Activated CD8-positive, alpha-beta T cell treated with anti-CD3 and anti-CD28 coated beads, Interleukin-2, amount 10 ng/mL, durations not matched to agents 7 days and 5 days (primary cell): ENCODE data around the gene PROP1. TPM values are rescaled to one million over a fixed set of nuclear protein-coding genes. Genes with fewer than 3 reads are reported as not detected.
"Not testable (repeated sequence)": the region's sequence is repeated elsewhere in the genome, so short reads cannot be mapped to it uniquely, and the experiment has no call there.

Experiments
- ATAC-seq: fragments of 150-1000 bp; cut with Tn5 transposase; one replicate; pipeline ENCODE4 v1.10.0; 2021; ENCODE audit warnings: moderate library complexity
- CTCF ChIA-PET: fragments of 350-600 bp; sonication (Branson Sonifier 250); formaldehyde crosslinking; loops from one replicate; lab custom pipeline; 2021; ENCODE audit warnings: antibody characterized with exemption; lab: Charles Lee
- POLR2A ChIA-PET: fragments of 350-600 bp; sonication (Branson Sonifier 250); formaldehyde crosslinking; loops from one replicate; lab custom pipeline; 2021; ENCODE audit warnings: antibody characterized with exemption; lab: Charles Lee
- DNase-seq: peaks from one replicate; pipeline ENCODE4 v3.0.0-alpha.2; 2020
- H3K27ac Mint-ChIP-seq: one replicate; pipeline ENCODE4 v1.8.0; 2021; ENCODE audit warnings: mild to moderate bottlenecking, mixed read lengths
- H3K27me3 Mint-ChIP-seq: one replicate; pipeline ENCODE4 v1.8.0; 2021; ENCODE audit warnings: low read depth, mixed read lengths
- H3K36me3 Mint-ChIP-seq: one replicate; pipeline ENCODE4 v1.8.0; 2021; ENCODE audit warnings: low read depth, mixed read lengths
- H3K4me1 Mint-ChIP-seq: one replicate; pipeline ENCODE4 v1.8.0; 2021; ENCODE audit warnings: low read depth, mixed read lengths
- H3K4me3 Mint-ChIP-seq: one replicate; pipeline ENCODE4 v1.8.0; 2021; ENCODE audit warnings: mild to moderate bottlenecking, mixed read lengths
- H3K9me3 Mint-ChIP-seq: one replicate; pipeline ENCODE4 v1.8.0; 2022; ENCODE audit warnings: mixed read lengths; ENCODE audit not compliant: insufficient read depth
- total RNA-seq, 2 experiments: library from RNA; stranded (reverse); gene quantifications; one replicate each; pipeline ENCODE4 v1.2.3, GENCODE V29; 2021

Gene PROP1
- total RNA-seq, 2 experiments from 2014 or later = not detected

GRCh38 chr5:177957241-177957640 is 38.8 kb downstream of the PROP1 start:
- ChIA-PET CTCF (no interaction called here), POLR2A (no interaction called here)
- Mint-ChIP-seq H3K27ac (no peak overlapping the region), H3K36me3 (peaks cover 5% of the 10 kb centered on the region), H3K4me3 (no peak overlapping the region), H3K27me3 (no peaks in the 10 kb centered on the region), H3K9me3 (no peaks in the 10 kb centered on the region), H3K4me1 (no peaks in the 10 kb centered on the region)
- DNase-seq (no peak), ATAC-seq (no peak)

- DNase-seq, H3K4me3 Mint-ChIP-seq, H3K36me3 Mint-ChIP-seq, H3K27me3 Mint-ChIP-seq, H3K9me3 Mint-ChIP-seq, POLR2A ChIA-PET, ATAC-seq, H3K4me1 Mint-ChIP-seq, CTCF ChIA-PET, H3K27ac Mint-ChIP-seq: not testable (repeated sequence)
Measured at GRCh38 chr5:177953101-177953500, 42.9 kb downstream of the PROP1 start.

DNA sequence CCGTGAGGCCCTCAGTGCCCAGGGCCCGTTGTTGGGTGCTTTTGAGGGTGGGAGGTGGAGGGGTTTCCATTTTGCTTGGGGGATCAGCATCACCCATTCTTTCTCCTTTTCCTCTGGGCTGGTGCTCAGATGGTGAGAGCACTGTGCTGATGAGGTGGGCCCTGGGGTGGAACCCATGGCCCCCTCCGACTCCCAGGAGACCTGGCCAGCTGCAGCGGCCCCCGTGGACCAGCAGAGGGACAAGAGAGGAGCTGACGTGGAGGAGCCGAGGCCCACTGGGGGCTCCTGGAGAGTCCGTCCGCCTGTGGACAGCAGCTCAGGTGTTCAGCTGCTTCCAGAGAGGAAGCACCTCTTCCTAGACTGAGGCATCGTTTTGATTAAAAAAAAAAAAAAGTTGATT is 46.4 kb downstream of the PROP1 start:
- H3K9me3 Mint-ChIP-seq, H3K4me1 Mint-ChIP-seq, H3K27me3 Mint-ChIP-seq, ATAC-seq, CTCF ChIA-PET, H3K27ac Mint-ChIP-seq, H3K4me3 Mint-ChIP-seq, H3K36me3 Mint-ChIP-seq, DNase-seq: not testable (repeated sequence)
- POLR2A ChIA-PET = interaction anchor here (0.6 kb wide), 1 partner anchor 427 kb away, joined by 3 read pairs; no protein-coding TSS in a partner anchor

GRCh38 chr5:177949065-177949464 is 47.0 kb downstream of the PROP1 start:
- H3K27me3 Mint-ChIP-seq, H3K36me3 Mint-ChIP-seq, CTCF ChIA-PET, DNase-seq, H3K4me3 Mint-ChIP-seq, H3K9me3 Mint-ChIP-seq, H3K27ac Mint-ChIP-seq, ATAC-seq, POLR2A ChIA-PET: not testable (repeated sequence)
- peaks cover 10% of the 10 kb centered on the region for H3K4me1 Mint-ChIP-seq

GRCh38 chr5:177947912-177948311 is 48.1 kb downstream of the PROP1 start:
- DNase-seq, H3K27ac Mint-ChIP-seq, H3K27me3 Mint-ChIP-seq, ATAC-seq, POLR2A ChIA-PET, H3K4me3 Mint-ChIP-seq, H3K9me3 Mint-ChIP-seq, H3K36me3 Mint-ChIP-seq, CTCF ChIA-PET: not testable (repeated sequence)
- H3K4me1 Mint-ChIP-seq = peaks cover 12% of the 10 kb centered on the region

GRCh38 chr5:177945601-177946283 is 50.3 kb downstream of the PROP1 start:
- POLR2A ChIA-PET, H3K36me3 Mint-ChIP-seq, H3K27me3 Mint-ChIP-seq, DNase-seq, H3K9me3 Mint-ChIP-seq, CTCF ChIA-PET: not testable (repeated sequence)
- H3K4me1 Mint-ChIP-seq = peaks cover 12% of the 10 kb centered on the region
- peak; percentile 35 for ATAC-seq
- H3K4me3 Mint-ChIP-seq = peak overlapping the region; percentile 45
- H3K27ac Mint-ChIP-seq = peak overlapping the region; percentile 63

DNA sequence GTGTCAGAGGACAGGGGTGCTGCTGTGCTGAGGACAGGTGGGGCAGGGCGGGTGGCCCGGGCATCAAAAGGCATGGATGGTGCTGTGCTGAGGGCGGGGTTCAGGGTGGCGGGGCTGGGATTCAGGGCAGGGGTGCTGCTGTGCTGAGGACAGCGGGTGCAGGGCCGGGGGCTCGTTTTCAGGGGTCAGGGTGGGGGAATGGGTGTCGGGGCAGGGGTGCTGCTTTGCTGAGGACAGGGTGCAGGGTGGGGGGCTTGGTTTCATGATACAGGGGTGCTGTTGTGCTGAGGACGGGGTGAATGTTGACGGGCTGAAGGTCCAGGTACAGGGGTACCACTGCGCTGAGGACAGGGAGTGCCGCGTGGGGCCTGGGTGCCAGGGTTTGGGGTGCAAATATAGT is 50.9 kb downstream of the PROP1 start:
- POLR2A ChIA-PET, CTCF ChIA-PET, H3K36me3 Mint-ChIP-seq, DNase-seq, ATAC-seq, H3K9me3 Mint-ChIP-seq, H3K27me3 Mint-ChIP-seq: not testable (repeated sequence)
- Mint-ChIP-seq H3K4me3 (peak overlapping the region; percentile 45), H3K27ac (peak overlapping the region; percentile 63), H3K4me1 (peaks cover 12% of the 10 kb centered on the region)

DNA sequence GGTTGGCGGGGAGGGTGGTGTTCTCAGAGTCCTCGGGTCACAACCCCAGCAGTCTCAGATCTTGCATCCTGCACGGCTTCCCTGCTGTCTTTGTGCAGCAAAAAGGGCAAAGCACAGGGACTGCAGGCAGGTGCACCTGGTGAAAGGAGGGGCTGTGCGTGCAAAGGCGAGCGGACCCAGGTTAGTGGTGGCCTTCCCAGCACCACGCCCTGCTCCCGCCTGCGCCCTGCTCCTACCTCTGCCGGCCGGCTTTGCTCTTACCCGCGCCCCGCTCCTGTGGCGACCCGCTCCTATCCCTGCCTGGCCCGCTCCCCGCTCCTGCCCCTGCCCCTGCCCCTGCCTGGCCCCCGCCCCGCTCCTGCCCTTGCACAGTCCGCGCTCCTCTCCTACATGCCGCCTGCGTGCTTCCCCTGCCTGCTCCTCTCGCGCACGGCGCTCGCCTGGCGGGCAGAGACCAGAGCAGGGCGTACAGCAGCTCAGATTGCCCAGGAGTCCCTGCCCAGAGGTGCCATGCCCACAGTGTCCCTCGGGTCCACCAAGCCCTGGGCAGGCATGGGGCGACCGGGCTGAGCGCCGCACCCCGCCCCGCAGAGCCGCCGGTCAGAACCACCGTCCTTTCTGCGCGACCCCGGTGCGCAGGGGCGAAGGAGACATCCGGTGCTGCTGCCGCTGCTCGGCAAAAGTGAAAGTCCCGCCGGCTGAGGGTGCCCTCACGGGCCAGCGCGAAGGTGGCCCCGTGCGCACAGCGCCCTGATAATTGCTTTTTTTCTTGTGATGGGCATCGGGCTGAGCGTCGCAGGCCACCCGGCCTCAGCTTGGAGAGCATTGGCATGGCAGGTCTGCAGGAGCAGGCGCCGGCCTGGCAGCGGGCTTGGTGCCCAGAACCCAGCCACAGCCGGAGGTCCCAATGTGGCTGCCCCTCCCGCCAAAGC is 52.0 kb downstream of the PROP1 start:
- DNase-seq = peak; percentile 75
- H3K9me3 Mint-ChIP-seq, H3K27me3 Mint-ChIP-seq, H3K36me3 Mint-ChIP-seq, POLR2A ChIA-PET, CTCF ChIA-PET: not testable (repeated sequence)
- Mint-ChIP-seq H3K4me3 (peak overlapping the region; percentile 78), H3K4me1 (peaks cover 15% of the 10 kb centered on the region), H3K27ac (peak overlapping the region; percentile 85)
- peak; percentile 86 for ATAC-seq

- H3K4me3 Mint-ChIP-seq = peak overlapping the region; percentile 38
- H3K27ac Mint-ChIP-seq, H3K9me3 Mint-ChIP-seq, DNase-seq, POLR2A ChIA-PET, H3K27me3 Mint-ChIP-seq, H3K36me3 Mint-ChIP-seq, CTCF ChIA-PET, ATAC-seq: not testable (repeated sequence)
- H3K4me1 Mint-ChIP-seq = peaks cover 22% of the 10 kb centered on the region
Measured at GRCh38 chr5:177942896-177943295, 53.1 kb downstream of the PROP1 start.

Other genes starting within 250 kb of the PROP1 start
- 10 to 100 TPM; 10.4 to 14.3 TPM for gene FAM153A, start 213.3 kb downstream of the PROP1 start, total RNA-seq
- 1 to 10 TPM; 5.9 to 6.1 TPM for gene N4BP3, start 117.3 kb upstream of the PROP1 start, total RNA-seq
- gene RMND5B, start 134.8 kb upstream of the PROP1 start, total RNA-seq = 1 to 10 TPM; 3.8 to 6.0 TPM
- 100 to 1,000 TPM; 176 to 184 TPM for gene NHP2, start 157.6 kb upstream of the PROP1 start, total RNA-seq
- gene GMCL2, start 191.1 kb upstream of the PROP1 start, total RNA-seq = not detected
- gene HNRNPAB, start 208.3 kb upstream of the PROP1 start, total RNA-seq = 100 to 1,000 TPM; 335 to 336 TPM
- gene PHYKPL, start 236.6 kb upstream of the PROP1 start, total RNA-seq = 100 to 1,000 TPM; 125 to 126 TPM